Suprapubic skin (tissue), 4 donors: Measurements from ENCODE around the gene SMARCA4.

ENCODE experiments used
- CTCF ChIP-seq, 2 donors: fragments of 200-600 bp in 1 of 2; fragments of 450-650 bp in 1 of 2; sonication (generic) in 1 of 2; IDR thresholded peaks; one replicate each; pipeline ENCODE4 v1.5.1; 2016 to 2019; ENCODE audit warnings: antibody characterized with exemption in 2 of 2, mild to moderate bottlenecking in 1 of 2, moderate library complexity in 1 of 2
- EP300 ChIP-seq: sonication (generic); formaldehyde crosslinking; IDR thresholded peaks from one replicate; pipeline ENCODE4 v1.6.1; 2017; ENCODE audit warnings: antibody characterized with exemption
- POLR2AphosphoS5 ChIP-seq, 3 donors: sonication (generic); formaldehyde crosslinking; IDR thresholded peaks; one replicate each; pipeline ENCODE4 v1.6.1; 2017; ENCODE audit warnings: antibody characterized with exemption in 3 of 3

GRCh38 chr19:10915130-10916091 lies 45.4 kb upstream of the SMARCA4 start:
- TF ChIP-seq CTCF (IDR thresholded peaks at IDR 0.05) (no peak), POLR2AphosphoS5 (IDR thresholded peaks at IDR 0.05) (peak in 1 of 3 donors; percentile 32), EP300 (no peak)
